ENCODE results near the gene MAP4K4. TPM values are rescaled to one million over a fixed set of nuclear protein-coding genes. Genes with fewer than 3 reads are reported as not detected.
"Not testable (repeated sequence)": the region's sequence is repeated elsewhere in the genome, so short reads cannot be mapped to it uniquely, and the experiment has no call there.

MAP4K4 gene
- total and polyA plus RNA-seq, 2 experiments from 2014 or later, result 20.3 to 115 TPM

DNA sequence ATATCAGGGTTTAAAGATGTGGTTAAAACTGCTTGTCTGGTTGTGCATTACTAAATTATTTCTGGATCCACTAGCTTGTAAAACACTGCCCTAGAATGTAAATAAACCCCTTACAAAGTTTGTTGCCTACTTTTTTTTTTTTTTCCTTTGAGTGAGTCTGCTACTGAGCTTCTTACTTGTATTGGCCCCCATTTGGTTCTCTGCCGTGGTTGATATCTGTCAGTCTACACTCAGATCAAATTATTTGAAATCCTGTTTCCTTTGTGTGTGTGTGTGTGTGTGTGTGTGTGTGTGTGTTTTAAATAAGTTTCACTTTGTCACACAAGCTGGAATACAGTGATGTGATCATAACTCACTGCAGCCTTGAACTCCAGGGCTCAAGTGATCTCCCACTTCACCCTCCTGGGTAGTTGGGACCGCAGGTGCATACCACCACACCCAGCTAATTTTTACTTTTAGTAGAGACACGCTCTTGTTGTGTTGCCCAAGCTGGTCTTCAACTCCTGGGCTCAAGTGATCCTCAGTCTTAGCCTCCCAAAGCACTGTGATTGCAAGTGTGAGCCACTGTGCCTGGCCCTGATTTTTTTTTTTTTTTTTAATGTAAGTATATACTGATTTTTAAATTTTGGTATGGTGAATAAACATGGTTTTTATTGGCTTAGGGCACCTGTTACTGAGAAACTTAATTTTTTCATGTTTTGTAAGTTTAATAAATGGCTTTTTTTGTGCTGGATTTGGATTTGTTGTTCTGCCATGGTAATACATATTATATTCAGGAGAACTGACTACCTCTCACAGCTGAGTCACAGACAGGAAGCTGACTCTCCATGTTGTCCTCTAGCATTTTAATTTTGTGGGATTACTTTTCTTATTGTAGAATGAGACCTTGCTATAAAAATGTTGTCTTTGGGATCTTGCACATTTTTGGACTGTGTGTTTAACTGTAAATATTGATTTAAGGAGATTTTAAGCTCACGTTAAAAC lies 48.5 kb downstream of the MAP4K4 start:
- Histone ChIP-seq H3K9me2 (ENCODE audit: insufficient read depth) (no peaks in the 10 kb centered on the region), H3K36me3 (ENCODE audit: low read depth) (no peaks in the 10 kb centered on the region), H3F3A (ENCODE audit: insufficient read depth) (peaks cover 53% of the 10 kb centered on the region), H3K27ac (peak overlapping the region; percentile 79), H3K4me1 (ENCODE audit: insufficient read depth) (peaks cover 62% of the 10 kb centered on the region), H3K79me2 (ENCODE audit: insufficient read depth) (peaks cover 84% of the 10 kb centered on the region), H2AFZ (no peak overlapping the region), H3K9me3 (ENCODE audit: low read depth) (no peaks in the 10 kb centered on the region), H4K20me1 (ENCODE audit: insufficient read depth) (peaks cover 17% of the 10 kb centered on the region), H3K4me2 (ENCODE audit: unreplicated experiment) (peak overlapping the region; percentile 45), H3K27me3 (replicated peaks; ENCODE audit: insufficient read depth) (no peaks in the 10 kb centered on the region), H3K9ac (peak overlapping the region; percentile 43), H3K4me3 (peak overlapping the region; percentile 33)
- in situ Hi-C loops (cut with MboI), result no loop called here
- no peak for TF ChIP-seq EZH2 (IDR thresholded peaks at IDR 0.05; ENCODE audit: insufficient read depth, poor library complexity, severe bottlenecking)
- no peak for TF ChIP-seq EZH2phosphoT487 (IDR thresholded peaks at IDR 0.05; ENCODE audit: insufficient read depth, low read depth)
- WGBS, 2 experiments (ENCODE audit: low coverage in 1 of 2, low lambda C conversion rate in 2 of 2, missing lambda C conversion rate in 2 of 2), result 56 to 68% methylated on average over 4 of the region's 4 CpGs
- peak; percentile 87 for DNase-seq

- no peaks in the 10 kb centered on the region for H3K27me3 ChIP-seq (replicated peaks; ENCODE audit: insufficient read depth)
- 94 to 100% methylated on average over 1 of the region's 1 CpG for WGBS, 2 experiments (ENCODE audit: low coverage in 1 of 2, low lambda C conversion rate in 2 of 2, missing lambda C conversion rate in 2 of 2)
- H4K20me1 ChIP-seq (ENCODE audit: insufficient read depth), result peaks cover 24% of the 10 kb centered on the region
- H3K4me3 ChIP-seq, result no peak overlapping the region
- H3K36me3 ChIP-seq (ENCODE audit: low read depth), result no peaks in the 10 kb centered on the region
- peak overlapping the region; percentile 79; the same call in 1 of the 2 replicates for H3K27ac ChIP-seq
- H3K9me3 ChIP-seq (ENCODE audit: low read depth), result no peaks in the 10 kb centered on the region
- no peak for TF ChIP-seq EZH2 (IDR thresholded peaks at IDR 0.05; ENCODE audit: insufficient read depth, poor library complexity, severe bottlenecking)
- TF ChIP-seq EZH2phosphoT487 (IDR thresholded peaks at IDR 0.05; ENCODE audit: insufficient read depth, low read depth), result no peak
- no peak overlapping the region for H3K4me2 ChIP-seq (ENCODE audit: unreplicated experiment)
- no peak for DNase-seq
- H3F3A ChIP-seq (ENCODE audit: insufficient read depth), result peaks cover 50% of the 10 kb centered on the region
- no peak overlapping the region for H3K9ac ChIP-seq
- no peak overlapping the region for H2AFZ ChIP-seq
- in situ Hi-C loops (cut with MboI), result no loop called here
- H3K79me2 ChIP-seq (ENCODE audit: insufficient read depth), result peaks cover 84% of the 10 kb centered on the region
- H3K4me1 ChIP-seq (ENCODE audit: insufficient read depth), result peaks cover 64% of the 10 kb centered on the region
- no peaks in the 10 kb centered on the region for H3K9me2 ChIP-seq (ENCODE audit: insufficient read depth)
Measured at GRCh38 chr2:101748000-101748399, 50.5 kb downstream of the MAP4K4 start.

- H3K9me2 ChIP-seq (ENCODE audit: insufficient read depth); H3K4me3 ChIP-seq; DNase-seq; H3K9ac ChIP-seq; H3K27me3 ChIP-seq (replicated peaks; ENCODE audit: insufficient read depth); H3K9me3 ChIP-seq (ENCODE audit: low read depth); in situ Hi-C loops (cut with MboI); H3K36me3 ChIP-seq (ENCODE audit: low read depth); H3K4me2 ChIP-seq (ENCODE audit: unreplicated experiment); H2AFZ ChIP-seq: not testable (repeated sequence)
- Histone ChIP-seq H4K20me1 (ENCODE audit: insufficient read depth) (peaks cover 29% of the 10 kb centered on the region), H3F3A (ENCODE audit: insufficient read depth) (peaks cover 52% of the 10 kb centered on the region), H3K4me1 (ENCODE audit: insufficient read depth) (peaks cover 65% of the 10 kb centered on the region), H3K79me2 (ENCODE audit: insufficient read depth) (peaks cover 84% of the 10 kb centered on the region), H3K27ac (peak overlapping the region; percentile 79; the same call in 1 of the 2 replicates)
- 98 to 99% methylated on average over 3 to 4 of the region's 4 CpGs for WGBS, 2 experiments (ENCODE audit: low coverage in 1 of 2, low lambda C conversion rate in 2 of 2, missing lambda C conversion rate in 2 of 2)
Measured at GRCh38 chr2:101748462-101748861, 51.0 kb downstream of the MAP4K4 start.

DNA sequence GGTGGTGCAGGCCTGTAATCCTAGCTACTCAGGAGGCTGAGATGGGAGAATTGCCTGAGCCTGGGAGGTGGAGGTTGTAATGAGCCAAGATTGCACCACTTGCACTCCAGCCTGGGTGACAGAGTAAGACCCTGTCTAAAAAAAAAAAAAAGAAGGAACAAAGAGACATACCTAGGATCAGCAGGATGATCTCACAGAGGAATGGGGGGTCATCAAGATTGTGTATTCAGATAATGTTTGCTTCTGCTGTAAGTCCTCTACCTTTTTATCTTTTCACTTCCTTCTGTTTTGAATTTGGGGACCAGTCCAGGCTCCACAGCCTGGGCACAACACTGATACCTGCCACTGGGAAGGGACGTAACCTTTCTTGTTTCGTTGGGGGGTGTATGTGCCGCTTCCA lies 53.2 kb downstream of the MAP4K4 start:
- Histone ChIP-seq H3K27ac (no peak overlapping the region), H2AFZ (no peak overlapping the region), H3K27me3 (replicated peaks; ENCODE audit: insufficient read depth) (no peaks in the 10 kb centered on the region), H3K79me2 (ENCODE audit: insufficient read depth) (peaks cover 84% of the 10 kb centered on the region), H3K4me3 (no peak overlapping the region), H3K9ac (no peak overlapping the region), H3F3A (ENCODE audit: insufficient read depth) (peaks cover 57% of the 10 kb centered on the region), H4K20me1 (ENCODE audit: insufficient read depth) (peaks cover 33% of the 10 kb centered on the region), H3K9me3 (ENCODE audit: low read depth) (no peaks in the 10 kb centered on the region), H3K4me1 (ENCODE audit: insufficient read depth) (peaks cover 71% of the 10 kb centered on the region), H3K9me2 (ENCODE audit: insufficient read depth) (no peaks in the 10 kb centered on the region), H3K36me3 (ENCODE audit: low read depth) (no peaks in the 10 kb centered on the region), H3K4me2 (ENCODE audit: unreplicated experiment) (no peak overlapping the region)
- in situ Hi-C loops (cut with MboI), result no loop called here
- no peak for DNase-seq
- no peak for TF ChIP-seq EZH2phosphoT487 (IDR thresholded peaks at IDR 0.05; ENCODE audit: insufficient read depth, low read depth)
- no peak for TF ChIP-seq EZH2 (IDR thresholded peaks at IDR 0.05; ENCODE audit: insufficient read depth, poor library complexity, severe bottlenecking)
- WGBS, 2 experiments (ENCODE audit: low coverage in 1 of 2, low lambda C conversion rate in 2 of 2, missing lambda C conversion rate in 2 of 2), result 94 to 98% methylated on average over 3 of the region's 3 CpGs

Data from GM23248 (cell line).